B cell (primary cell): ENCODE data around the gene SLC38A10. TPM values are rescaled to one million over a fixed set of nuclear protein-coding genes. Genes with fewer than 3 reads are reported as not detected.

Source experiments
- ATAC-seq: fragments of 200-7000 bp; cut with Tn5 transposase; one replicate; pipeline ENCODE4 v1.10.0; 2021; ENCODE audit warnings: low read depth, mild to moderate bottlenecking, moderate number of reproducible peaks, moderate library complexity
- CTCF ChIA-PET: fragments of 350-600 bp; sonication (Branson Sonifier 250); formaldehyde crosslinking; loops from one replicate; lab custom pipeline; 2021; ENCODE audit warnings: antibody characterized with exemption, inconsistent platforms; lab: Charles Lee
- POLR2A ChIA-PET: fragments of 350-600 bp; sonication (Branson Sonifier 250); formaldehyde crosslinking; loops from one replicate; lab custom pipeline; 2021; ENCODE audit warnings: antibody characterized with exemption; lab: Charles Lee
- DNase-seq: peaks from one replicate; pipeline ENCODE4 v3.0.0; 2013
- H2AFZ ChIP-seq: 2 replicates; pipeline ENCODE4 v1.6.1; 2012; ENCODE audit warnings: mild to moderate bottlenecking, low read depth, low read length; ENCODE audit not compliant: insufficient read depth, poor library complexity, severe bottlenecking
- H3K27ac ChIP-seq, 2 donors: 1 replicate in 1 of 2; 2 replicates in 1 of 2; pipeline ENCODE4 v1.5.1; 2012 to 2013; ENCODE audit warnings: low read length in 2 of 2, mild to moderate bottlenecking in 2 of 2, moderate library complexity in 1 of 2
- H3K27me3 ChIP-seq, 4 experiments: fragments of 200-600 bp in 1 of 4; sonication (generic) in 1 of 4; replicated peaks in 1 of 4; 1 replicate in 2 of 4; 2 replicates in 2 of 4; pipeline versions ENCODE4 v1.6.1 to v1.7.0; 2013 to 2016; ENCODE audit warnings: low read length in 3 of 4, mild to moderate bottlenecking in 2 of 4, mixed read lengths in 1 of 4, moderate library complexity in 1 of 4; ENCODE audit not compliant: insufficient read depth in 4 of 4, control insufficient read depth in 3 of 4; ENCODE audit errors: control extremely low read depth in 1 of 4
- H3K36me3 ChIP-seq, 2 experiments: replicated peaks in 1 of 2; 1 replicate in 1 of 2; 2 replicates in 1 of 2; pipeline versions ENCODE4 v1.6.1 to v1.7.1; 2013; ENCODE audit warnings: low read length in 1 of 2; ENCODE audit not compliant: insufficient read depth in 2 of 2, control insufficient read depth in 1 of 2; ENCODE audit errors: control extremely low read depth in 1 of 2, extremely low read depth in 1 of 2
- H3K4me1 ChIP-seq, 2 donors: fragments of 200-600 bp in 1 of 2; sonication (generic) in 1 of 2; 1 replicate in 1 of 2; 2 replicates in 1 of 2; pipeline versions ENCODE4 v1.5.1 to v1.6.1; 2013 to 2017; ENCODE audit warnings: low read length in 2 of 2; ENCODE audit not compliant: control insufficient read depth in 2 of 2, insufficient read depth in 2 of 2
- H3K4me2 ChIP-seq: replicated peaks from 2 replicates; pipeline ENCODE3; 2012; ENCODE audit warnings: mild to moderate bottlenecking, low read depth, low read length; ENCODE audit not compliant: poor library complexity, severe bottlenecking
- H3K4me3 ChIP-seq, 5 experiments: fragments of 200-600 bp in 1 of 5; sonication (generic) in 1 of 5; 1 replicate in 3 of 5; 2 replicates in 2 of 5; pipeline versions ENCODE4 v1.5.1 to v1.7.0; 2011 to 2016; ENCODE audit warnings: low read length in 4 of 5, mild to moderate bottlenecking in 4 of 5, low read depth in 2 of 5, control low read depth in 1 of 5, moderate library complexity in 1 of 5; ENCODE audit not compliant: insufficient read depth in 1 of 5; ENCODE audit errors: control extremely low read depth in 1 of 5, extremely low read depth in 1 of 5
- H3K79me2 ChIP-seq: fragments of 200-600 bp; sonication (generic); one replicate; pipeline ENCODE4 v1.6.0; 2016; ENCODE audit warnings: low read length; ENCODE audit not compliant: control insufficient read depth, insufficient read depth
- H3K9ac ChIP-seq: fragments of 200-600 bp; sonication (generic); 2 replicates; pipeline ENCODE4 v1.6.1; 2017; ENCODE audit warnings: mild to moderate bottlenecking, low read length, moderate library complexity
- H3K9me3 ChIP-seq, 3 donors: one replicate each; pipeline versions ENCODE4 v1.6.1 to v1.7.1; 2013; ENCODE audit warnings: low read length in 2 of 3; ENCODE audit not compliant: control insufficient read depth in 2 of 3, insufficient read depth in 1 of 3; ENCODE audit errors: control extremely low read depth in 1 of 3
- H4K20me1 ChIP-seq: 2 replicates; pipeline ENCODE4 v1.6.0; 2012; ENCODE audit warnings: mild to moderate bottlenecking, low read length; ENCODE audit not compliant: insufficient read depth, control insufficient read depth, poor library complexity, severe bottlenecking
- H3K27ac Mint-ChIP-seq: one replicate; pipeline ENCODE4 v1.8.0; 2021; ENCODE audit warnings: mixed read lengths
- H3K27me3 Mint-ChIP-seq: one replicate; pipeline ENCODE4 v1.8.0; 2021; ENCODE audit warnings: mixed read lengths
- H3K4me1 Mint-ChIP-seq: one replicate; pipeline ENCODE4 v1.8.0; 2021; ENCODE audit warnings: mixed read lengths
- H3K4me3 Mint-ChIP-seq: one replicate; pipeline ENCODE4 v1.8.0; 2021; ENCODE audit warnings: mixed read lengths
- H3K9me3 Mint-ChIP-seq: one replicate; pipeline ENCODE4 v1.8.0; 2022; ENCODE audit warnings: mixed read lengths; ENCODE audit not compliant: insufficient read depth
- EZH2 ChIP-seq: IDR thresholded peaks from 2 replicates; pipeline ENCODE4 v1.6.1; 2012; ENCODE audit warnings: borderline replicate concordance, low read depth, mild to moderate bottlenecking, moderate library complexity, low read length; ENCODE audit not compliant: insufficient read depth, poor library complexity, severe bottlenecking
- WGBS: methylation state at CpG from one replicate; pipeline ENCODE4 v1.1.5; 2013; ENCODE audit warnings: missing lambda C conversion rate; ENCODE audit not compliant: insufficient coverage; 5-methylcytosine and 5-hydroxymethylcytosine counted together
- intact Hi-C: fragments of 100-400 bp; cut with micrococcal nuclease; formaldehyde crosslinking; loops from one replicate; pipeline ENCODE4 v1.10.0; 2022
- polyA plus RNA-seq: library from polyadenylated mRNA; depleted of rRNA; stranded (reverse); fragments of >200 nt; gene quantifications from 2 replicates; pipeline ENCODE4 v1.2.3, GENCODE V29; 2012
- total RNA-seq, 2 donors: library from RNA; stranded (reverse); fragments of 120-200 nt in 1 of 2; gene quantifications; 1 replicate in 1 of 2; 2 replicates in 1 of 2; pipeline versions ENCODE4 v1.2.3 to v1.2.4, GENCODE V29; 2013 to 2022
- TF ChIP-seq, protein P1 (sequence below): fragments of 200-600 bp; IDR thresholded peaks from one replicate; pipeline ENCODE4 v1.8.0; 2022; ENCODE audit warnings: antibody characterized with exemption, mild to moderate bottlenecking

SLC38A10 gene
- total and polyA plus RNA-seq, 2 donors (not counting 1 experiment from before 2014, with no cell fraction given) = 76.1 to 104 TPM

DNA sequence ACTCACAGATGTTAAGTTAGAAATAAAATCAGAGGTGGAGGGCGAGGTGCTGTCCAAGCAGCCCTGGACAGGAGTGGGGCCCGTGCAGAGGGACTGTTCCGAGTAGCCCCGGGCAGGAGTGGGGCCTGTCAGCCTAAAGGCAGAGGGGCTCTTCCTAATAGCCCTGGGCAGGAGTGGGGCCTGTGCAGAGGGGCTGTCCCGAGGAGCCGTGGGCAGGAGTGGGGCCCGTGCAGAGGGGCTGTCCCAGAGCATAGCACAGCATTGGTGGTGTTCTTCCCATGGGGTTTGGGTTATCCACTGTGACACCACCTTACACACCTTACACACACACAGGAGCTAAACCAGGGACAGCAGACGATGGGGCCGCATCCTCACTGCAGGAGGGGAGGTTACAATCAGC is 82.7 kb downstream of the SLC38A10 start:
- Histone ChIP-seq H3K36me3 (peaks cover 0 to 5% of the 10 kb centered on the region in 2 experiments), H3K9me3 (no peaks in the 10 kb centered on the region), H4K20me1 (no peaks in the 10 kb centered on the region), H3K9ac (no peak overlapping the region), H3K27me3 (no peaks in the 10 kb centered on the region), H3K27ac (no peak overlapping the region), H2AFZ (no peak overlapping the region), H3K4me2 (no peak overlapping the region), H3K79me2 (peaks cover 22% of the 10 kb centered on the region), H3K4me1 (peaks cover 3% of the 10 kb centered on the region in 2 donors), H3K4me3 (no peak overlapping the region)
- Mint-ChIP-seq H3K27ac (no peak overlapping the region), H3K9me3 (no peaks in the 10 kb centered on the region), H3K27me3 (no peaks in the 10 kb centered on the region), H3K4me1 (peaks cover 12% of the 10 kb centered on the region), H3K4me3 (no peak overlapping the region)
- DNase-seq (no peak), ATAC-seq (no peak)
- POLR2A ChIA-PET = no interaction called here
- TF ChIP-seq, protein P1, sequence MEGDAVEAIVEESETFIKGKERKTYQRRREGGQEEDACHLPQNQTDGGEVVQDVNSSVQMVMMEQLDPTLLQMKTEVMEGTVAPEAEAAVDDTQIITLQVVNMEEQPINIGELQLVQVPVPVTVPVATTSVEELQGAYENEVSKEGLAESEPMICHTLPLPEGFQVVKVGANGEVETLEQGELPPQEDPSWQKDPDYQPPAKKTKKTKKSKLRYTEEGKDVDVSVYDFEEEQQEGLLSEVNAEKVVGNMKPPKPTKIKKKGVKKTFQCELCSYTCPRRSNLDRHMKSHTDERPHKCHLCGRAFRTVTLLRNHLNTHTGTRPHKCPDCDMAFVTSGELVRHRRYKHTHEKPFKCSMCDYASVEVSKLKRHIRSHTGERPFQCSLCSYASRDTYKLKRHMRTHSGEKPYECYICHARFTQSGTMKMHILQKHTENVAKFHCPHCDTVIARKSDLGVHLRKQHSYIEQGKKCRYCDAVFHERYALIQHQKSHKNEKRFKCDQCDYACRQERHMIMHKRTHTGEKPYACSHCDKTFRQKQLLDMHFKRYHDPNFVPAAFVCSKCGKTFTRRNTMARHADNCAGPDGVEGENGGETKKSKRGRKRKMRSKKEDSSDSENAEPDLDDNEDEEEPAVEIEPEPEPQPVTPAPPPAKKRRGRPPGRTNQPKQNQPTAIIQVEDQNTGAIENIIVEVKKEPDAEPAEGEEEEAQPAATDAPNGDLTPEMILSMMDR = no peak
- TF ChIP-seq EZH2 = no peak
- CTCF ChIA-PET = no interaction called here
- 62% methylated on average over 4 of the region's 9 CpGs for WGBS
- intact Hi-C loops = no loop called here

DNA sequence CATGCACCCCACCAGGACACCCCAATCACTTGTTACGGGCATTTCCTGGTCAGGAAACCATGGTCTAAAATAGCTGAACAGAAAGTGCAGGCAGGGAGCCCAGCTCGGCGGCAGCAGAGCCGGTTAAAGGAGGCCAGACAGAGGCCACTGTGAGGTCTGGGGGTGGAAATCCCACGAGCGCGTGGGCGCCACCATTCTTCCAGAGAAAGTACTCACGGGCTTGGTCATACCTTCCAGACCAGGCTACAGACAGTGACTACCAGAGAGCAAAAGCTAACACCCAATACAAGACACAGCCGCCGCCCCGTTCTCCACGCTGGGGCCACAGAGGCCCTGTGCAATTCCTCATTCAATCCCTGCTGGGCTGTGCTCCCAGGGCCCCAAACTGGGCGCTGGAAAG is 84.2 kb downstream of the SLC38A10 start:
- Histone ChIP-seq H3K4me3 (no peak overlapping the region), H3K36me3 (peaks cover 0 to 4% of the 10 kb centered on the region in 2 experiments), H3K79me2 (peaks cover 22% of the 10 kb centered on the region), H3K4me1 (peaks cover 3% of the 10 kb centered on the region in 2 donors), H3K9me3 (no peaks in the 10 kb centered on the region), H3K27me3 (no peaks in the 10 kb centered on the region), H3K9ac (no peak overlapping the region), H3K4me2 (no peak overlapping the region), H4K20me1 (no peaks in the 10 kb centered on the region), H2AFZ (no peak overlapping the region), H3K27ac (no peak overlapping the region)
- H3K4me1 Mint-ChIP-seq = peaks cover 12% of the 10 kb centered on the region
- H3K4me3 Mint-ChIP-seq = no peak overlapping the region
- POLR2A ChIA-PET = no interaction called here
- no peaks in the 10 kb centered on the region for H3K9me3 Mint-ChIP-seq
- intact Hi-C loops = no loop called here
- DNase-seq (no peak), ATAC-seq (no peak)
- H3K27ac Mint-ChIP-seq = no peak overlapping the region
- H3K27me3 Mint-ChIP-seq = no peaks in the 10 kb centered on the region
- no peak for TF ChIP-seq EZH2
- TF ChIP-seq, protein P1 = no peak
- CTCF ChIA-PET = interaction anchor here (0.9 kb wide), 1 partner anchor 188 kb away, joined by 3 read pairs; no protein-coding TSS in a partner anchor
- WGBS = 50% methylated on average over 14 of the region's 14 CpGs
